ENCODE results near the gene TRIM24. TPM values are rescaled to one million over a fixed set of nuclear protein-coding genes. Genes with fewer than 3 reads are reported as not detected.
"Not testable (repeated sequence)": the region's sequence is repeated elsewhere in the genome, so short reads cannot be mapped to it uniquely, and the experiment has no call there.

Gene TRIM24
- total and polyA plus RNA-seq, 7 experiments from 2014 or later = 8.1 to 19.3 (median 17.7) TPM

DNA sequence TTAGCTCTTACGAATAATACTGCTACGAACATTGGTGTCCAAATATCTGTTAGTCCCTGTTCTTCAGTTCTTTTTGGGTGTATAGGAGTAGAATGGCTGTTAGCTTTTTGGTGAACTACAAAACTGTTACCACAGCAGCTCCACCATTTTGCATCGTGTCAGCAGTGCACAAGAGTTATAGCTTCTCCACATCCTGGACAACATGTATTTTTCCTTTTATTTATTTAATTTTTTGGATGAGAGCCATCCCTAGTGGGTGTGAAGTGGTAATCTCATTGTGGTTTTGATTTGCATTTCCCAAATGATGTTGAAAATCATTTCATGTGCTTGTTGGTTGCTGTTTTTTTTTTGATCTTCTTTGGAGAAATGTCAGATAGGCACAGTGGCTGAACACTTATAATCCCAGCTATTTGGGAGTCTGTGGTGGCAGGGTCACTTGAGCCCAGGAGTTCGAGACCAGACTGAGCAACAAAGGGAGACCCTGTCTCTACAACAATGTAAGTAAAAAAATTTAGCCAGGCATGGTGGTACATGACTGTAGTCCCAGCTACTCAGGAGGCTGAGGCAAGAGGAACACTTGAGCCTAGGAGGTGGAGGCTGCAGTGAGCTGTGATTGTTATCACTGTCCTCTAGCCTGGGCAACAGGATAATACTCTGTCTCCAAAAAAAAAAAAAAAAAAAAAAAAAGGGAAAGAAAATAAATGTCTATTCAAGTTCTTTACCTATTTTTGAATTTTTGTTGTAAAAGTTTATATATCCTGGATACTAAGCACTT is 31.7 kb downstream of the TRIM24 start:
- no peaks in the 10 kb centered on the region for H3K27me3 ChIP-seq (ENCODE audit: control insufficient read depth in 2 of 2, insufficient read depth in 2 of 2, low read length in 2 of 2)
- no peaks in the 10 kb centered on the region for H3K27me3 Mint-ChIP-seq
- POLR2A ChIA-PET = no interaction called here
- intact Hi-C loops (cut with micrococcal nuclease) = no loop called here
- H3K4me1 ChIP-seq (ENCODE audit: control insufficient read depth in 2 of 2, insufficient read depth in 2 of 2, low read length in 2 of 2) = no peaks in the 10 kb centered on the region
- DNase-seq (no peak), ATAC-seq (no peak)
- H3K27ac Mint-ChIP-seq = no peak overlapping the region
- peak overlapping the region in 3 of 10 donors; percentile 14 to 33 (median 28) for H3K4me3 Mint-ChIP-seq
- no peak overlapping the region for H3K27ac ChIP-seq (ENCODE audit: low read depth, low read length)
- peaks cover 13 to 66% (median 60%) of the 10 kb centered on the region in 5 donors for H3K36me3 Mint-ChIP-seq
- CTCF ChIA-PET = no interaction called here
- H3K4me3 ChIP-seq (ENCODE audit: low read length) = no peak overlapping the region
- peaks cover 10 to 92% (median 86%) of the 10 kb centered on the region in 7 donors for H3K4me1 Mint-ChIP-seq
- H3K36me3 ChIP-seq (ENCODE audit: control insufficient read depth in 2 of 3, insufficient read depth in 3 of 3, low read length in 3 of 3) = no peaks in the 10 kb centered on the region
- peaks cover 0 to 25% (median 7%) of the 10 kb centered on the region in 11 donors for H3K9me3 Mint-ChIP-seq
- no peaks in the 10 kb centered on the region for H3K9me3 ChIP-seq (ENCODE audit: control insufficient read depth in 2 of 3, low read length in 3 of 3)

DNA sequence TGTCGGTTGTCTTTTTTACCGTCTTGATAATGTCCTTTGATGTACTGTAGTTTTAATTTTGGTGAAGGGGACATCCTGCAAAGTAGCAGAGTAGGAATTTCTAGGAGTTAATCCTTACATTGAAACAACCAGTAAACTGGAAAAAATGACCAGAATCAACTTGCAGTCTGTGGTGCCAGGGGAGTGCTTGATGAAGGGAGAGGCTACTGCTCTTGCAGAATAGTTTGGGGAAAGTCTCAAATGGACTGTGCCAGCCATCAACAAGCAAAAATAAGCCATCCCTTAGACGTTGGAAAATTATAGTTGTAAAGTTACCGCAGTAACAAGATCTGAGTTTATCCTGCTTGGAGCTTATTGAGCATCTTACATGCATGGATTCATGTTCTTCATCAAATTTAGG is 32.4 kb downstream of the TRIM24 start:
- Mint-ChIP-seq H3K9me3 (peaks cover 0 to 25% (median 7%) of the 10 kb centered on the region in 11 donors), H3K36me3 (peaks cover 13 to 69% (median 62%) of the 10 kb centered on the region in 5 donors), H3K4me1 (peaks cover 10 to 88% (median 83%) of the 10 kb centered on the region in 7 donors), H3K27ac (peak overlapping the region in 1 of 9 donors; percentile 56), H3K4me3 (peak overlapping the region in 2 of 10 donors; percentile 14 to 23), H3K27me3 (no peaks in the 10 kb centered on the region)
- CTCF ChIA-PET = no interaction called here
- POLR2A ChIA-PET = no interaction called here
- no peaks in the 10 kb centered on the region for H3K4me1 ChIP-seq (ENCODE audit: control insufficient read depth in 2 of 2, insufficient read depth in 2 of 2, low read length in 2 of 2)
- H3K27me3 ChIP-seq (ENCODE audit: control insufficient read depth in 2 of 2, insufficient read depth in 2 of 2, low read length in 2 of 2) = no peaks in the 10 kb centered on the region
- no peaks in the 10 kb centered on the region for H3K36me3 ChIP-seq (ENCODE audit: control insufficient read depth in 2 of 3, insufficient read depth in 3 of 3, low read length in 3 of 3)
- H3K9me3 ChIP-seq (ENCODE audit: control insufficient read depth in 2 of 3, low read length in 3 of 3) = no peaks in the 10 kb centered on the region
- ATAC-seq (no peak), DNase-seq (no peak)
- H3K4me3 ChIP-seq (ENCODE audit: low read length) = no peak overlapping the region
- intact Hi-C loops (cut with micrococcal nuclease) = no loop called here
- H3K27ac ChIP-seq (ENCODE audit: low read depth, low read length) = no peak overlapping the region

DNA sequence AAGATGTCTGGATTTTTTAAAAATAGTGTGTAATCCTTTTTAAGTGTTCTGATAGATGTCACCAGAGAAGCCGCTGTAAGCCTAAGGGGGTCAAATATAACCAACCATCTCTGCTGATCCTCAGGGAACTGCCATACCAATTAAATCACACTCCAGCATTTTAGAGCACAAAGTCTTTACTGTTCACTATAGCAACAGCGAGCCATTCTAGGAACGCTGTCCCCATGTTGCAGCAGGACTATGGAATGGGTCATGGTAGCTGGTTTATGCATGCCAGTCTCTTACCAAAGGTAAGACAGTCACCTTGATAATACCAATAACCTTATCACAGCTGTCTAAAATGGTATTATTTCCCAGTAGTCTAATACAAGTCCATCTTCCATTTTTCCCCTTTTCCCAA is 33.5 kb downstream of the TRIM24 start:
- intact Hi-C loops (cut with micrococcal nuclease) = no loop called here
- Mint-ChIP-seq H3K4me3 (peak overlapping the region in 1 of 10 donors; percentile 20), H3K27me3 (no peaks in the 10 kb centered on the region), H3K4me1 (peaks cover 8 to 79% (median 73%) of the 10 kb centered on the region in 7 donors), H3K27ac (no peak overlapping the region), H3K36me3 (peaks cover 7 to 64% (median 56%) of the 10 kb centered on the region in 5 donors), H3K9me3 (peaks cover 0 to 18% (median 3%) of the 10 kb centered on the region in 11 donors)
- Histone ChIP-seq H3K9me3 (ENCODE audit: control insufficient read depth in 2 of 3, low read length in 3 of 3) (no peaks in the 10 kb centered on the region), H3K4me1 (ENCODE audit: control insufficient read depth in 2 of 2, insufficient read depth in 2 of 2, low read length in 2 of 2) (no peaks in the 10 kb centered on the region), H3K27ac (ENCODE audit: low read depth, low read length) (no peak overlapping the region), H3K4me3 (ENCODE audit: low read length) (no peak overlapping the region), H3K36me3 (ENCODE audit: control insufficient read depth in 2 of 3, insufficient read depth in 3 of 3, low read length in 3 of 3) (no peaks in the 10 kb centered on the region), H3K27me3 (ENCODE audit: control insufficient read depth in 2 of 2, insufficient read depth in 2 of 2, low read length in 2 of 2) (no peaks in the 10 kb centered on the region)
- CTCF ChIA-PET = no interaction called here
- DNase-seq = no peak
- ATAC-seq = no peak
- POLR2A ChIA-PET = interaction anchor here (1.0 kb wide), 1 partner anchor 67 kb away, joined by 4 read pairs; no protein-coding TSS in a partner anchor

DNA sequence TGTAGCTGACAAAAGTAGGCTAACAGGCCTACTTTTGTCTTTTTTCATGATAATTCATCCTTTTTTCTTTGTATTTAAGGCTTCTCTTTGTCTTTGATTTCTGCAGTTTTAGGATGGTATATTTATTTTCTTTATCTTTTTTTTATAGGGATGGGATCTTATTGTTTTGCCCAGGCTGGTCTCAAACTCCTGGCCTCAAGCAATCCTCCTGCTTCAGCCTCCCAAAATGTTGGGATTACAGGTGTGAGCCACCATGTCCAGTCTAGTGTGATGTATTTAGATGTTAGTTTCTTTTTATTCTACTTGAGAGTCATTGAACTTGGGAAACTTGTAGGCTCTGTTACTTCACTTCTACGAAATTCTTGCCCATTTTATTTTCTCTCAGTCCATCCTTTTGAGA is 35.4 kb downstream of the TRIM24 start:
- no peak overlapping the region for H3K4me3 ChIP-seq (ENCODE audit: low read length)
- no peaks in the 10 kb centered on the region for H3K9me3 ChIP-seq (ENCODE audit: control insufficient read depth in 2 of 3, low read length in 3 of 3)
- no peaks in the 10 kb centered on the region for H3K27me3 ChIP-seq (ENCODE audit: control insufficient read depth in 2 of 2, insufficient read depth in 2 of 2, low read length in 2 of 2)
- Mint-ChIP-seq H3K9me3 (peaks cover 0 to 13% (median 2%) of the 10 kb centered on the region in 11 donors), H3K27me3 (no peaks in the 10 kb centered on the region), H3K4me1 (peaks cover 7 to 75% (median 69%) of the 10 kb centered on the region in 7 donors), H3K27ac (peak overlapping the region in 2 of 9 donors; percentile 2 to 56), H3K4me3 (peak overlapping the region in 2 of 10 donors; percentile 4 to 7), H3K36me3 (peaks cover 5 to 62% (median 55%) of the 10 kb centered on the region in 5 donors)
- intact Hi-C loops (cut with micrococcal nuclease) = no loop called here
- H3K4me1 ChIP-seq (ENCODE audit: control insufficient read depth in 2 of 2, insufficient read depth in 2 of 2, low read length in 2 of 2) = no peaks in the 10 kb centered on the region
- POLR2A ChIA-PET = no interaction called here
- CTCF ChIA-PET = interaction anchor here (0.6 kb wide), 1 partner anchor 99 kb away, joined by 3 read pairs; no protein-coding TSS in a partner anchor
- ATAC-seq = no peak
- no peak for DNase-seq
- no peak overlapping the region for H3K27ac ChIP-seq (ENCODE audit: low read depth, low read length)
- H3K36me3 ChIP-seq (ENCODE audit: control insufficient read depth in 2 of 3, insufficient read depth in 3 of 3, low read length in 3 of 3) = no peaks in the 10 kb centered on the region

- peaks cover 0 to 62% (median 55%) of the 10 kb centered on the region in 7 donors for H3K4me1 Mint-ChIP-seq
Observed at GRCh38 chr7:138499340-138499739, 39.3 kb downstream of the TRIM24 start.

DNA sequence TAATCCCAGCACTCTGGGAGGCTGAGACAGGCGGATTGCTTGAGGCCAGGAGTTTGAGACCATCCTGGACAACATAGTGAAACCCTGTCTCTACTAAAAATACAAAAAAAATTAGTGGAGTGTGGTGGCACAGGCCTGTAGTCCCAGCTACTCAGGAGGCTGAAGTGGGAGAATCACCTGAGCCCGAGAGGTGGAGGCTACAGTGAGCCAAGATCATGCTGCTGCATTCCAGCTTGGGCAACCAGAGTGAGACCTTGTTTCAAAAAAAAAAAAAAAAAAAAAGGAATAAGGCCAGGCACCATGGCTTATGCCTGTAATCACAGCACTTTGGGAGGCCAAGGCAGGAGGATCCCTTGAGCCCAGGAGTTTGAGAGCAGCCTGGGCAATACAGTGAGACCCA is 40.2 kb downstream of the TRIM24 start:
- H3K36me3 ChIP-seq (ENCODE audit: control insufficient read depth in 2 of 3, insufficient read depth in 3 of 3, low read length in 3 of 3); CTCF ChIA-PET; H3K4me3 Mint-ChIP-seq; H3K4me1 ChIP-seq (ENCODE audit: control insufficient read depth in 2 of 2, insufficient read depth in 2 of 2, low read length in 2 of 2); H3K9me3 ChIP-seq (ENCODE audit: control insufficient read depth in 2 of 3, low read length in 3 of 3); ATAC-seq; H3K27ac Mint-ChIP-seq; H3K27me3 Mint-ChIP-seq; intact Hi-C loops (cut with micrococcal nuclease); DNase-seq; H3K4me3 ChIP-seq (ENCODE audit: low read length); H3K27ac ChIP-seq (ENCODE audit: low read depth, low read length); H3K27me3 ChIP-seq (ENCODE audit: control insufficient read depth in 2 of 2, insufficient read depth in 2 of 2, low read length in 2 of 2): not testable (repeated sequence)
- peaks cover 0 to 11% (median 2%) of the 10 kb centered on the region in 11 donors for H3K9me3 Mint-ChIP-seq
- POLR2A ChIA-PET = interaction anchor here (0.6 kb wide), 1 partner anchor 205 kb away, joined by 4 read pairs; no protein-coding TSS in a partner anchor
- H3K36me3 Mint-ChIP-seq = peaks cover 5 to 56% (median 41%) of the 10 kb centered on the region in 5 donors
- H3K4me1 Mint-ChIP-seq = peaks cover 0 to 58% (median 52%) of the 10 kb centered on the region in 7 donors

More at GRCh38 chr7:138499340-138499739, 39.3 kb downstream of the TRIM24 start:
- no peak for ATAC-seq
- intact Hi-C loops (cut with micrococcal nuclease) = no loop called here
- Histone ChIP-seq H3K27ac (ENCODE audit: low read depth, low read length) (no peak overlapping the region), H3K4me1 (ENCODE audit: control insufficient read depth in 2 of 2, insufficient read depth in 2 of 2, low read length in 2 of 2) (no peaks in the 10 kb centered on the region), H3K36me3 (ENCODE audit: control insufficient read depth in 2 of 3, insufficient read depth in 3 of 3, low read length in 3 of 3) (no peaks in the 10 kb centered on the region), H3K4me3 (ENCODE audit: low read length) (no peak overlapping the region), H3K27me3 (ENCODE audit: control insufficient read depth in 2 of 2, insufficient read depth in 2 of 2, low read length in 2 of 2) (no peaks in the 10 kb centered on the region), H3K9me3 (ENCODE audit: control insufficient read depth in 2 of 3, low read length in 3 of 3) (no peaks in the 10 kb centered on the region)
- Mint-ChIP-seq H3K4me3 (peak overlapping the region in 1 of 10 donors; percentile 21), H3K27ac (no peak overlapping the region), H3K9me3 (peaks cover 0 to 11% (median 2%) of the 10 kb centered on the region in 11 donors), H3K27me3 (no peaks in the 10 kb centered on the region), H3K36me3 (peaks cover 5 to 48% (median 38%) of the 10 kb centered on the region in 5 donors)
- DNase-seq = no peak
- CTCF ChIA-PET = no interaction called here
- POLR2A ChIA-PET = no interaction called here

All from naive thymus-derived CD4-positive, alpha-beta T cell (primary cell).